Panc1 (cell line): ENCODE results near the gene TGM3. TPM values are rescaled to one million over a fixed set of nuclear protein-coding genes. Genes with fewer than 3 reads are reported as not detected.

ENCODE experiments used
- ATAC-seq: fragments of 200-7000 bp; cut with Tn5 transposase; 2 replicates; pipeline ENCODE4 v1.9.1; 2020; ENCODE audit warnings: mild to moderate bottlenecking, moderate library complexity
- BruUV-seq: library from RNA; stranded (reverse); fragments of 400-500 nt; replicated peaks from 2 replicates; lab custom pipeline; 2021; lab: Mats Ljungman, UMichigan
- CTCF ChIA-PET: fragments of 300-600 bp; sonication (Branson Sonifier 250); formaldehyde crosslinking; loops from one replicate; lab custom pipeline; 2022; ENCODE audit warnings: antibody characterized with exemption; lab: Charles Lee
- POLR2A ChIA-PET: fragments of 300-600 bp; sonication (Branson Sonifier 250); formaldehyde crosslinking; loops from one replicate; lab custom pipeline; 2022; ENCODE audit warnings: antibody characterized with exemption; lab: Charles Lee
- DNase-seq: peaks from one replicate; pipeline ENCODE4 v3.0.0-alpha.2; 2010; ENCODE audit warnings: low read depth, low spot score
- H3K27ac ChIP-seq: 2 replicates; pipeline ENCODE4 v1.5.1; 2011; ENCODE audit warnings: mild to moderate bottlenecking, low read length, inconsistent platforms
- H3K27me3 ChIP-seq: fragments of 200-500 bp; sonication (Bioruptor generic); 2 replicates; pipeline ENCODE4 v1.6.0; 2014; ENCODE audit warnings: low read length, inconsistent platforms; ENCODE audit not compliant: control insufficient read depth, insufficient read depth
- H3K36me3 ChIP-seq: fragments of 200-500 bp; sonication (Bioruptor generic); 2 replicates; pipeline ENCODE4 v1.5.1; 2014; ENCODE audit warnings: inconsistent platforms, mild to moderate bottlenecking, low read length, moderate library complexity; ENCODE audit not compliant: control insufficient read depth, insufficient read depth
- H3K4me1 ChIP-seq: 2 replicates; pipeline ENCODE4 v1.5.1; 2011; ENCODE audit warnings: inconsistent platforms, mild to moderate bottlenecking, low read length, moderate library complexity; ENCODE audit not compliant: control insufficient read depth, insufficient read depth
- H3K4me3 ChIP-seq, 2 experiments: 2 replicates each; pipeline ENCODE4 v1.5.1; 2011 to 2012; ENCODE audit warnings: low read depth in 2 of 2, low read length in 2 of 2, mild to moderate bottlenecking in 2 of 2, inconsistent platforms in 1 of 2, moderate library complexity in 1 of 2
- H3K9me3 ChIP-seq: fragments of 200-500 bp; sonication (Bioruptor generic); 2 replicates; pipeline ENCODE4 v1.5.1; 2014; ENCODE audit warnings: low read depth, mild to moderate bottlenecking, inconsistent platforms, low read length, moderate library complexity; ENCODE audit not compliant: control insufficient read depth, insufficient read depth
- CTCF ChIP-seq: fragments of 450-650 bp; IDR thresholded peaks from 2 replicates; pipeline ENCODE4 v1.5.1; 2017; ENCODE audit warnings: mild to moderate bottlenecking
- POLR2AphosphoS5 ChIP-seq: IDR thresholded peaks from 2 replicates; pipeline ENCODE4 v1.6.1; 2012; ENCODE audit warnings: mild to moderate bottlenecking, low read depth, low read length, moderate library complexity
- REST ChIP-seq, 2 experiments: IDR thresholded peaks; 2 replicates each; pipeline ENCODE4 v1.6.1; 2011 to 2012; ENCODE audit warnings: low read depth in 2 of 2, control low read depth in 1 of 2, low read length in 1 of 2, mild to moderate bottlenecking in 1 of 2, moderate library complexity in 1 of 2; ENCODE audit not compliant: insufficient read depth in 1 of 2
- SIN3A ChIP-seq: IDR thresholded peaks from 2 replicates; pipeline ENCODE4 v1.6.1; 2012; ENCODE audit warnings: low read depth, mild to moderate bottlenecking, low read length, moderate library complexity, borderline replicate concordance; ENCODE audit not compliant: insufficient read depth
- TCF7L2 ChIP-seq: IDR thresholded peaks from 2 replicates; pipeline ENCODE4 v1.6.1; 2011; ENCODE audit warnings: mild to moderate bottlenecking, low read depth, low read length, inconsistent platforms
- in situ Hi-C: cut with HindIII; loops from 2 replicates; pipeline ENCODE4 v1.10.0; 2016; ENCODE audit warnings: low sequenced_read_pairs, low pct_unique_long_range_greater_than_20kb
- intact Hi-C: fragments of 100-400 bp; cut with micrococcal nuclease; formaldehyde crosslinking; loops from one replicate; pipeline ENCODE4 v1.10.0; 2022; ENCODE audit not compliant: unreplicated experiment
- total RNA-seq: library from RNA; stranded (reverse); gene quantifications from one replicate; pipeline ENCODE4 v1.2.1, GENCODE V29; 2021; ENCODE audit not compliant: unreplicated experiment

The TGM3 gene
- total RNA-seq, 1 experiment from 2014 or later = not detected

- H3K9me3 ChIP-seq = no peaks in the 10 kb centered on the region
- in situ Hi-C loops = no loop called here
- H3K4me3 ChIP-seq = no peak overlapping the region
- no TSS peak for BruUV-seq
- no peak overlapping the region for H3K27ac ChIP-seq
- ChIA-PET POLR2A (no interaction called here), CTCF (no interaction called here)
- DNase-seq (no peak), ATAC-seq (no peak)
- TF ChIP-seq CTCF = no peak
- TF ChIP-seq SIN3A = no peak
- no peak for TF ChIP-seq REST (IDR thresholded peaks at IDR 0.05; ENCODE audit: insufficient read depth in 1 of 2, low read depth in 2 of 2, low read length in 1 of 2)
- TF ChIP-seq TCF7L2 = no peak
- TF ChIP-seq POLR2AphosphoS5 = no peak
- peaks cover 7% of the 10 kb centered on the region for H3K27me3 ChIP-seq
- no peaks in the 10 kb centered on the region for H3K4me1 ChIP-seq
- intact Hi-C loops = no loop called here
- no peaks in the 10 kb centered on the region for H3K36me3 ChIP-seq
Observed at GRCh38 chr20:2305479-2305878, 9.7 kb downstream of the TGM3 start.

- no peak overlapping the region for H3K27ac ChIP-seq
- H3K27me3 ChIP-seq = peaks cover 7% of the 10 kb centered on the region
- POLR2A ChIA-PET = no interaction called here
- DNase-seq (no peak), ATAC-seq (no peak)
- no peak overlapping the region for H3K4me3 ChIP-seq
- intact Hi-C loops = no loop called here
- no peaks in the 10 kb centered on the region for H3K9me3 ChIP-seq
- CTCF ChIA-PET = no interaction called here
- no TSS peak for BruUV-seq
- TF ChIP-seq TCF7L2 (no peak), POLR2AphosphoS5 (no peak), SIN3A (no peak), CTCF (no peak), REST (IDR thresholded peaks at IDR 0.05; ENCODE audit: insufficient read depth in 1 of 2, low read depth in 2 of 2, low read length in 1 of 2) (no peak)
- no peaks in the 10 kb centered on the region for H3K4me1 ChIP-seq
- in situ Hi-C loops = no loop called here
- no peaks in the 10 kb centered on the region for H3K36me3 ChIP-seq
Observed at GRCh38 chr20:2305946-2306345, 10.1 kb downstream of the TGM3 start.
